Measurements from ENCODE around the gene AMIGO1.

- TF ChIP-seq POLR2AphosphoS5 (IDR thresholded peaks at IDR 0.05; ENCODE audit: low read depth, low read length) (no peak), SIN3A (IDR thresholded peaks at IDR 0.05; ENCODE audit: borderline replicate concordance, insufficient read depth, low read length) (no peak)
Observed at GRCh38 chr1:109543988-109544735, 34.6 kb upstream of the AMIGO1 start.

Measured in PFSK-1 (cell line).